Kidney epithelial cell (primary cell): Measurements from ENCODE around the gene RNASE8. TPM values are rescaled to one million over a fixed set of nuclear protein-coding genes. Genes with fewer than 3 reads are reported as not detected.

ENCODE experiments used
- DNase-seq: peaks from one replicate; pipeline ENCODE4 v3.0.0-alpha.2; 2010; ENCODE audit warnings: low read depth
- H3K27me3 ChIP-seq: 2 replicates; pipeline ENCODE4 v1.6.0; 2011; ENCODE audit warnings: low read length; ENCODE audit not compliant: control insufficient read depth, insufficient read depth
- H3K36me3 ChIP-seq: 2 replicates; pipeline ENCODE4 v1.5.1; 2011; ENCODE audit warnings: low read length; ENCODE audit not compliant: control insufficient read depth, insufficient read depth
- H3K4me3 ChIP-seq: 2 replicates; pipeline ENCODE4 v1.5.1; 2011; ENCODE audit warnings: low read depth, mild to moderate bottlenecking, control low read depth, low read length
- CTCF ChIP-seq: IDR thresholded peaks from 2 replicates; pipeline ENCODE4 v1.5.1; 2011; ENCODE audit warnings: mild to moderate bottlenecking, moderate library complexity, low read length, control low read depth, inconsistent platforms; ENCODE audit not compliant: insufficient read depth, poor library complexity, severe bottlenecking
- total RNA-seq: library from RNA; depleted of rRNA; stranded (reverse); fragments of >200 nt; gene quantifications from 2 replicates; pipeline ENCODE4 v1.2.3, GENCODE V29; 2015

Gene RNASE8
- total RNA-seq, 1 donor from 2014 or later, result not detected

- no peak for TF ChIP-seq CTCF
- Histone ChIP-seq H3K4me3 (no peak overlapping the region), H3K27me3 (no peaks in the 10 kb centered on the region), H3K36me3 (no peaks in the 10 kb centered on the region)
- DNase-seq, result no peak
Observed at GRCh38 chr14:21096438-21096837, 38.8 kb downstream of the RNASE8 start.

GRCh38 chr14:21096978-21097635 is 39.5 kb downstream of the RNASE8 start:
- peak overlapping the region; percentile 42 for H3K4me3 ChIP-seq
- no peak for DNase-seq

GRCh38 chr14:21097636-21098075 is 40.0 kb downstream of the RNASE8 start:
- Histone ChIP-seq H3K27me3 (no peaks in the 10 kb centered on the region), H3K36me3 (no peaks in the 10 kb centered on the region), H3K4me3 (peak overlapping the region; percentile 42)
- no peak for DNase-seq
- no peak for TF ChIP-seq CTCF

More at GRCh38 chr14:21096978-21097635, 39.5 kb downstream of the RNASE8 start:
- TF ChIP-seq CTCF, result no peak
- Histone ChIP-seq H3K36me3 (no peaks in the 10 kb centered on the region), H3K27me3 (no peaks in the 10 kb centered on the region)

GRCh38 chr14:21098076-21098891 is 40.7 kb downstream of the RNASE8 start, which contains the start of gene ZNF219:
ZNF219 (minus strand) TSS chr14:21098655; CDS start chr14:21093591, 5,064 bp downstream.
- no peak for TF ChIP-seq CTCF
- peak within 1 kb of the TSS; percentile 64 for H3K4me3 ChIP-seq
- no peak for DNase-seq

GRCh38 chr14:21098892-21099595 is 41.4 kb downstream of the RNASE8 start:
- DNase-seq, result no peak
- TF ChIP-seq CTCF, result no peak
- no peaks in the 10 kb centered on the region for H3K27me3 ChIP-seq
- H3K4me3 ChIP-seq, result peak overlapping the region; percentile 64
- no peaks in the 10 kb centered on the region for H3K36me3 ChIP-seq

More at GRCh38 chr14:21098076-21098891, 40.7 kb downstream of the RNASE8 start, which contains the start of gene ZNF219:
- H3K36me3 ChIP-seq, result no peaks in the 10 kb centered on the region
- no peaks in the 10 kb centered on the region for H3K27me3 ChIP-seq
